AG09319 (cell line): Measurements from ENCODE around the gene THEM5.

Experiments used
- DNase-seq: peaks from one replicate; pipeline ENCODE4 v3.0.0-alpha.2; 2010; ENCODE audit warnings: low read depth; ENCODE audit errors: extremely low read depth
- TF ChIP-seq, protein P1 (sequence below): IDR thresholded peaks from 2 replicates; pipeline ENCODE4 v1.5.1; 2011; ENCODE audit warnings: low read depth, mild to moderate bottlenecking, inconsistent platforms, low read length, moderate library complexity

Gene THEM5

DNA sequence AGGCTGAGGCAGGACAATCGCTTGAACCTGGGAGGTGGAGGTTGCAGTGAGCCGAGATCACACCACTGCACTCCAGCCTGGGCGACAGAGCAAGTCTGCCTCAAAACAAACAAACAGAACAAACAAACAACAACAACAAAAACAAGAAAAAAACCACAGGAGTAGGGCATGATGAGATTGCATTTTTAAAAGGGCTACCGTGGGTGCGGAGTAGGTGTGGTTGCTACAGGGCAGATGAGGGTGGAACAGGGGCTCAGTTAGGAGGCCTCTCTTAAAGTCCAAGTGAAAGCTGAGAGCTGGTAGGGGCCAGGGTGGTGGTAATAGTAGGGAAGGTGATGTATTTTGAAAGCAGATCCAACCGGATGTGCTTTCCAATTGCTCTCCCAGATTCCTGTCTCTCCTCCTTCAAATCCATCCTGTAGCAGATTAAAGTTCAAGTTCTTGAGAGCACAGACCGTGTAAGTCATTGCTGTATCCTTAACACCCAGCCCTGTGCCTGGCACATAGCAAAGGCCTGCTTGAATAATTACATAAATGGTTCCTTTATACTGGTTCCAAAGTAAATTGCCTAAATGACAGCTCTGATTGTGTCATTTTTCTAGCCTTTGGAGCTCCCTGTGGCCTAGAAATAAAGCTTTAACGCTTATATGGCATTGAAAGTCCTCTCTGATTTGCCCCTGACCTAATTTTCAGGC is 44.1 kb downstream of the THEM5 start:
- DNase-seq = no peak
- TF ChIP-seq, protein P1, sequence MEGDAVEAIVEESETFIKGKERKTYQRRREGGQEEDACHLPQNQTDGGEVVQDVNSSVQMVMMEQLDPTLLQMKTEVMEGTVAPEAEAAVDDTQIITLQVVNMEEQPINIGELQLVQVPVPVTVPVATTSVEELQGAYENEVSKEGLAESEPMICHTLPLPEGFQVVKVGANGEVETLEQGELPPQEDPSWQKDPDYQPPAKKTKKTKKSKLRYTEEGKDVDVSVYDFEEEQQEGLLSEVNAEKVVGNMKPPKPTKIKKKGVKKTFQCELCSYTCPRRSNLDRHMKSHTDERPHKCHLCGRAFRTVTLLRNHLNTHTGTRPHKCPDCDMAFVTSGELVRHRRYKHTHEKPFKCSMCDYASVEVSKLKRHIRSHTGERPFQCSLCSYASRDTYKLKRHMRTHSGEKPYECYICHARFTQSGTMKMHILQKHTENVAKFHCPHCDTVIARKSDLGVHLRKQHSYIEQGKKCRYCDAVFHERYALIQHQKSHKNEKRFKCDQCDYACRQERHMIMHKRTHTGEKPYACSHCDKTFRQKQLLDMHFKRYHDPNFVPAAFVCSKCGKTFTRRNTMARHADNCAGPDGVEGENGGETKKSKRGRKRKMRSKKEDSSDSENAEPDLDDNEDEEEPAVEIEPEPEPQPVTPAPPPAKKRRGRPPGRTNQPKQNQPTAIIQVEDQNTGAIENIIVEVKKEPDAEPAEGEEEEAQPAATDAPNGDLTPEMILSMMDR = no peak

DNA sequence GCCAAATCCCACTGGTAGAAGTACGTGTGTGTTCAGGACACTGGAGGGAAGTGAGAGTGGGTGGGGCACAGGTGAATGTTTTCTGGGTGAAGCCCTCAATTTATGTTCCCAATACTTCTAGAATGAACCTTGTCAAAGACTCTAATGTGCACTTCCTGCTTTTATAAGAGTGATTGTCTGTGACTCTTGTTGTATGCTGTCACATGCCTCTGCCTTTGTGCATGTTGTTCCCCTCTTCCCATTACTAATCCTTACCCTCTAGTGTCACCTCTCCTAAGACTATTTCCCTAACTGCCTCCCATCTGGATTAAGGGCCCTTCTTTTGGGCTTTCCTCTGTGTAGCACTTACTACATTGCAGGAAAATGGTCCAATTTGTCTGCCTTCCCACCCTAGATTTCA is 45.7 kb downstream of the THEM5 start:
- TF ChIP-seq, protein P1 = no peak
- DNase-seq = no peak

DNA sequence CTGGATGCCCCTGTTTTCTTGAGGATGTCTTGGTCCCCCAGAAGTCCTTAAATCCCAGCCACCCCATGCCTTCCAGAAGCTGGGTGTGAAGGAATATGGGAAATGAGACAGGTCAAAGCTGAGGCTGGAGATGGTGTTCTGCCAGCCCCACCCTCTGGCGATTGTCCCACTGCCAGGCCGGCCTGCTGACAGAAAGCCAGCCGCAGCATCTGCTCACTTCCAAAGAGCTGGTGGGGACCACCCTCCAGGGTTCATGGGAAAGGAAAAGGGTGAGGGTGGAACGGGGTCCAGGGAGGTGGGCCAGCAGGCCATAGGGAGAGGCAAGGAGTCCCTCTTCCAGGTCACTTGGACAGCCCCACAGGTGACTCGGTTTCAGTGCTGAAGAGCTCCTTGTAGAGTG is 46.4 kb downstream of the THEM5 start:
- no peak for DNase-seq
- TF ChIP-seq, protein P1 = no peak

DNA sequence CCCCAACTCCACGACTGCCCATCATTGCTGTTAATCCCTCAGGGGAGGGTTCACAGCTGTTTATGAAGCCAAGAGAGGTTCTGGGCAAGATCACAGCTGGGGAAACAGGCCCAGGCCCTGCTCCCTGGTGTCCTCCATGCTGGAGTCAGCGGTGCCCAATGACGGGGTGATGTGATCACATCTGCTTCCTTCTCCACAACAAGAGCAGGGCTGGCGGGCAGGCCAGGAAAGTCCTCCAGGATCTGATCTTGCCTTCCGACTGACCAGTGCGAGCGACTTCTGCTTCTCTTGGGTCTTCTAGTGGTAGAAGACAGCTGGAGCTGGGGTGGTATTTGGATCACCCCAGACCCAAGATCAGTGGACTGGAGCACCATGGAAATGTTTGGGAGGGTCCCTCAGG is 47.3 kb downstream of the THEM5 start:
- DNase-seq = no peak
- TF ChIP-seq, protein P1 = no peak

DNA sequence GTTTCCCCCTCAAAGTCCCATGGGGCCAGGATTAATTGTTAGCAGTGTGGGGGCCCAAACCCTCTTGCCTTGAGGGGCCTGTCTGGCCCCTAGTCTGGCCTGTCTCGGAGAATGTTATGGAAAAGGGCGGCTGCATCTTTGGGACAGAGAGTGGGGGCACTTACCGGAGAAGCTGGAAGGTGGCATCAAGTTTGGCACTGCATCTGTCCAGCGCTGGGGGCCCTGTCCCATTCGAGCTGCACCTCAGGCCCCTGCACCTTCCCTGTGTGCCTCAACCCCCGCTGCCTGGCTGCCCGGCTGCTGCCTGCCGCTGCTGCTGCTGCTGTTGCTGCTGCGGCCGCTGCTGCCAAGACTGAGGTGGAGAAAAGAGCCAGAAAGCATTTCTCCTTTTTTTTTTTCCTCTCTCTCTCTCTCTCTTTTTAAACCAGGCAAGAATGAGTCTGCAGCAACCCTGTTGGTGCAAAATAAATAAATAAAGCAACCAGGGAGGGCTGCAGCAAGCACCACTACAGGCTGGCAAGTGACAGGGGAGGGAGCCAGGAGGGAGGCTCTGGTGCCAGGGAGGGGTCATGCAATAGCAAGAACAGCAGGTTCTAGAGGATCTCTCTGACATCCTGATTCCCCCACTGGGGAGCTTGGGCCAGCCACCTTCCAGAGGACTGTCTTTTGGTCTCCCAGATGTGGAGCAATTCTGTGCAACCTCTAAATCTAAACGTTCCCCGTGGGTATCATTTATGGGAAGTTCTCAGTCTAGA is 48.3 kb downstream of the THEM5 start, which contains the start of gene LINGO4:
Gene LINGO4 (minus strand): TSS at position 354 of the 755 bp plus-strand sequence. CDS start 2,715 bp downstream, outside the sequence.
- TF ChIP-seq, protein P1 = no peak
- no peak for DNase-seq

DNA sequence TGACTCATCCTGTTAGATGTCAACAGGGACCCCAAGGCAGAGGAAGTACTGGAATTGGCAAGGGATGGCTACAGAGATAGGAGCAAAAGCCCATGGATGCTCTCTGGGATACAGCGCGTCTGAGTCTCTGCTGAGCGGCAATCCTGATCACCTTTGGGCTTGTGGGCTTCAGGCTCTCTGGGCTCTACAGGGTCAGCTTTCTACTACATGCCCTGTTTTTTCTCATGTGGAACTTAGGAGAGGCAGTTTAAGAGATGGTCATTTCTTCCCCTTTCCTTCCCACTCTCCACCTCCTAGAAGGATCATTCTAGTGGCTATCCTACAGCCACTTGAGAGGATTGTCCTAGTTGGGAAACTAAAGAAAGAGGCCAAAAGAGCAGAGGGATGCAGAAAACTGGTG is 49.6 kb downstream of the THEM5 start:
- TF ChIP-seq, protein P1 = no peak
- DNase-seq = no peak

DNA sequence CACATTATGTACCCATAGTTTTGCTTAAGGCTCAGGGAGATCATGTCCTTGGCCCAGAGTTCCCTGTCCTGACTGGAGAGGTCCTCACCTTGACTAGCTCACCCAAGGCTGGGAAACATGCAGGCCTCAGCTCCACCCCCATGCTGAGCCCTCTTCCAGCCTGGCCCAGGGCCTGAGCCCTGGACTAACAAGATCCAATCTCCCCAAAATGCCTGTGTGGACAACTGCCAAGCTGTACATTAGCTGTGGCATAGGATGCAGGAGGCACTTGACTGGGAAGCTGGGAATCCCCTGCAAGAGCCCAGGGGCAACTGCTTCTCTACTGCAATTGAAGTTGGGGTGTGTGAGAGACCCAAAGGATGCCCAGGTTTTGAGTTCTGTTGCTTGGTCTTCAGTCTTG is 50.3 kb downstream of the THEM5 start:
- no peak for DNase-seq
- TF ChIP-seq, protein P1 = no peak
